ENCODE data around the gene C7orf33.

- TF ChIP-seq TAL1 (IDR thresholded peaks at IDR 0.05) = no peak
- TF ChIP-seq KLF1 (tag; IDR thresholded peaks at IDR 0.05) = no peak
- no peak for TF ChIP-seq TBL1XR1 (IDR thresholded peaks at IDR 0.05; ENCODE audit: low read length in 2 of 2)
- no peak for TF ChIP-seq CTCF (IDR thresholded peaks at IDR 0.05 in 2 of 3, conservative IDR thresholded peaks at IDR 0.05 in 1 of 3; ENCODE audit: insufficient read depth in 2 of 3, low read depth in 1 of 3, low read length in 3 of 3)
- no peak for TF ChIP-seq ZNF175 (CRISPR knock-in tag; IDR thresholded peaks at IDR 0.05; ENCODE audit: low read depth)
- TF ChIP-seq SMC3 (conservative IDR thresholded peaks at IDR 0.05; ENCODE audit: insufficient read depth, low read depth, low read length) = no peak
- no peak for TF ChIP-seq PML (IDR thresholded peaks at IDR 0.05; ENCODE audit: low read length)
- TF ChIP-seq PRDM10 (IDR thresholded peaks at IDR 0.05; ENCODE audit: partially characterized antibody) = no peak
- no peak for TF ChIP-seq FOXA1 (IDR thresholded peaks at IDR 0.05; ENCODE audit: borderline replicate concordance)
- no peak for TF ChIP-seq YY1 (IDR thresholded peaks at IDR 0.05; ENCODE audit: borderline replicate concordance in 1 of 3, control insufficient read depth in 1 of 3, extremely low read depth in 1 of 3, insufficient read depth in 3 of 3, insufficient read length in 1 of 3, insufficient replicate concordance in 2 of 3, low read depth in 1 of 3, low read length in 2 of 3)
- no peak for TF ChIP-seq NCOA4 (IDR thresholded peaks at IDR 0.05; ENCODE audit: partially characterized antibody)
- no peak for TF ChIP-seq ZNF134 (CRISPR knock-in tag; conservative IDR thresholded peaks at IDR 0.05)
These were observed 72.1 kb downstream of the C7orf33 start for GRCh38 chr7:148662646-148663045.
